Stimulated activated memory B cell treated with anti-CD40 and anti-IgM and Interleukin-4, amounts not matched to agents 10 μg/mL and 1 μg/mL and 100 μg/mL, for 72 hours (primary cell): Measurements from ENCODE around the gene USP31.

Source experiments
- ATAC-seq: fragments of 150-1000 bp; cut with Tn5 transposase; 2 replicates; pipeline ENCODE4 v1.10.0; 2021
- H3K27ac Mint-ChIP-seq: one replicate; pipeline ENCODE4 v1.8.0; 2022; ENCODE audit warnings: mild to moderate bottlenecking, mixed read lengths
- H3K27me3 Mint-ChIP-seq: one replicate; pipeline ENCODE4 v1.8.0; 2022; ENCODE audit warnings: mixed read lengths
- H3K36me3 Mint-ChIP-seq: one replicate; pipeline ENCODE4 v1.8.0; 2022; ENCODE audit warnings: mixed read lengths
- H3K4me1 Mint-ChIP-seq: one replicate; pipeline ENCODE4 v1.8.0; 2022; ENCODE audit warnings: mixed read lengths
- H3K4me3 Mint-ChIP-seq: one replicate; pipeline ENCODE4 v1.8.0; 2022; ENCODE audit warnings: mild to moderate bottlenecking, moderate library complexity, mixed read lengths
- H3K9me3 Mint-ChIP-seq: one replicate; pipeline ENCODE4 v1.8.0; 2022; ENCODE audit warnings: mixed read lengths

USP31 gene

DNA sequence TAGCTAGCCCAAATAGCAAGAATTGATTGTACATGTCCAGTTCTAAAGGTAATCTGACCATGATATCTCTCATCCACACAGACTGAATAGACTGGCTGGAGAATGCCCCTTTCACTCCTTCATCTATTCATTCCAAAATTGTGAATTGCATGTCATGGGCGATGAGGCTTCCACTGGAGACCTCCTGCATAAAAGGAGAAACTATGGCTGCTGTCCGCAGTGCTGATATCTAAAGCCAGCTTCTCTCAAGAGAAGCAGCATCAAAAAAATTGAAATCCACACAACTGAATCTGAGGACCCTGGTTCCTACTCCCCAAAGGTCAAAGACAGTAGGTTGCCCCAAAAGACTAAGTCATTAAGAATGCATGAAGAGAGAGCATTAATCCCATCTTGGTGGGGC is 25.4 kb upstream of the USP31 start:
- H3K9me3 Mint-ChIP-seq: no peaks in the 10 kb centered on the region
- no peak for ATAC-seq
- no peak overlapping the region for H3K4me3 Mint-ChIP-seq
- peaks cover 72% of the 10 kb centered on the region for H3K27me3 Mint-ChIP-seq
- H3K27ac Mint-ChIP-seq: no peak overlapping the region
- no peaks in the 10 kb centered on the region for H3K36me3 Mint-ChIP-seq
- H3K4me1 Mint-ChIP-seq: no peaks in the 10 kb centered on the region

DNA sequence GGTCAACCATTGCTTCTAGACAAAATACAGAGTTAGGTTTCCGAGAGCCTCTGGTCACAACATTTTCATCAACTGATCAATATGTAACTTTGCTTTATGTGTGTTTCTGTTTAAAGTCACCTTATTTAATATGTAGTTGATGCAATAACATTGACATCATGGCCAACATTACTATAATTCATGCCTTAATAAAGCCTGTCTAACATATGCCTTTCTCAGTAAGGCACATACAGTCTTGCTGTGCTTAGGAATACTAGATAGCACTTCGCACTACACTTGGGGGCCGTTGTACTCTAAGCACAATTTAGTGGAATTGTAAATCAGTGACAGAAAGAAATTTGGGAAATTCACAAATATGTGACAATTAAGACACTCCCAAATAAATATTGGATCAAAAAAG is 23.7 kb upstream of the USP31 start:
- H3K4me1 Mint-ChIP-seq: no peaks in the 10 kb centered on the region
- no peak for ATAC-seq
- peaks cover 72% of the 10 kb centered on the region for H3K27me3 Mint-ChIP-seq
- H3K9me3 Mint-ChIP-seq: no peaks in the 10 kb centered on the region
- no peak overlapping the region for H3K27ac Mint-ChIP-seq
- no peak overlapping the region for H3K4me3 Mint-ChIP-seq
- no peaks in the 10 kb centered on the region for H3K36me3 Mint-ChIP-seq

DNA sequence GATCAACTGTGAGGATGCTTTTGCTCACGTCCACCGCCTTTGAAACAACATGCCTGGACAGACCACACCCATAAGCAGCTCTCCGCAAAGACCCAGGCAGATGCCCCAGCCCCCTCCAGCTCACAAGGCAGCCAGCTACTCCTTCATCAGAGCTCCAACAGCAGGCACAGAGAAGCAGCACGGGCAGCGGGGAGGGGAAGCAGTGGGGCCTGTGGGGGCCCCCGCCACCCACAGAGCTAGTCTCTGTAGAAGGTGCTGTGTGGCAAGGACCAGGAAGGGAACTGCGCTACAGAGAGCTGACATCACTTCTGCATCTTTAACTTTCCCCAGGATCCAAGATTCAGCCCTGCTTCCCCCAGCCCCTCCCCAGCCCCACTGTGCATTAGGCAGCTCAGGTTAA is 23.3 kb upstream of the USP31 start:
- no peaks in the 10 kb centered on the region for H3K36me3 Mint-ChIP-seq
- no peaks in the 10 kb centered on the region for H3K9me3 Mint-ChIP-seq
- H3K27ac Mint-ChIP-seq: no peak overlapping the region
- H3K4me3 Mint-ChIP-seq: no peak overlapping the region
- ATAC-seq: no peak
- H3K4me1 Mint-ChIP-seq: no peaks in the 10 kb centered on the region
- H3K27me3 Mint-ChIP-seq: peaks cover 68% of the 10 kb centered on the region

DNA sequence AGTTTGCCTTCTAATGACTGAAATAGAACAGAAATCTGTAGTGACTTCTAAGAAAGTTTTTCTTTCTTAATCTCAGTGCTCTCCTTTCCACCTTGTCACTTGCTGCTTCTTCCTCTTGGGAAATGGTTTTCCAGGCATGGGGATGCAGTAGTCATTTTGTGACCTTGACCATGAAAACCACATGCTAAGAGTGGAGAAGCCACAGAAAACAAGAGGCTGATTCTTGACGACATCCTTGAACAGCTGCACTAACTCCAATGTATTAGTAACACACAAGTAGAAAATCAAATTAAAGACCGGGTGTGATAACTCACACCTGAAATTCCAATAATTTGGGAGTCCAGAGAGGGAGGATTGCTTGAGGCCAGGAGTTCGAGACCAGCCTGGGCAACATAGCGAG is 15.5 kb upstream of the USP31 start:
- ATAC-seq: no peak
- Mint-ChIP-seq H3K36me3 (no peaks in the 10 kb centered on the region), H3K27me3 (peaks cover 69% of the 10 kb centered on the region), H3K27ac (no peak overlapping the region), H3K4me1 (no peaks in the 10 kb centered on the region), H3K9me3 (peaks cover 2% of the 10 kb centered on the region), H3K4me3 (no peak overlapping the region)

DNA sequence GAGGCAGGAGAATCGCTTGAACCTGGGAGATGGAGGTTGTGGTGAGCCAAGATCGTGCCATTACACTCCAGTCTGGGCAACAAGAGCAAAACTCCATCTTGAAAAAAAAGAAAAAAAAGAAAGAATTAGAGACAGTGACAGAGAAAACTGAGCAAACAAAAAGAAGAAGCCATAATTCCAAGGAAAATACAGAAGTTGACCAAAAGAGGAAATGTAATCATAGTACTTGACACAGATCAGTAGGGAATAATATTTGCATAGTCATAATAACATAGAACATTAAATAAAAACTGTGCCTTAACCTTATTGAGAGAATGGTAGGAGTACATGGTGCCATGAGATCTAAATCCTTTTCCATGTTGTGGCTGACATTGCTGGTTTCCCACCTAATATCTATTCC is 14.7 kb upstream of the USP31 start:
- Mint-ChIP-seq H3K4me1 (no peaks in the 10 kb centered on the region), H3K27me3 (peaks cover 69% of the 10 kb centered on the region)

DNA sequence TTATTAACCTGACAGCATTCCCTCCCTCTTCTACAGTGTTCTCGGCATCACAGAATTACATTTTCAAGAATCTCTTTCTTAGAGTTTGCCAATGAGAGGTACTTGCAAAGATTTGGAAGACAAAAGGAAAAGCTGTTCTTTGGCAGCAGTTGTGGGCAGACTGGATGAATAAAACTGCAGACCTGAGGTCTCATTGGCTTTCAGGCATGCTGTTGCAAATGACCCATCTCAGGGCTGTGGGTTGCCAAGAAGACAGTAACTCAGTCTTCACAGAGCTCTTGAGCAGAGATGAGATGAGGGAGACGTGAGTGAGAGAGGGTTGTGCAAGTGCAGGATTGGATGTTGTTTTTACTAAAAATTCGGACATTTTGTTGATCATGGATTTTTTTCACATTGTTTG is 11.3 kb upstream of the USP31 start:
- no peak for ATAC-seq
- Mint-ChIP-seq H3K36me3 (no peaks in the 10 kb centered on the region), H3K4me1 (peaks cover 8% of the 10 kb centered on the region), H3K27ac (no peak overlapping the region), H3K4me3 (no peak overlapping the region), H3K27me3 (peaks cover 76% of the 10 kb centered on the region), H3K9me3 (no peaks in the 10 kb centered on the region)

More for the DNA sequence above, 14.7 kb upstream of the USP31 start:
- no peak overlapping the region for H3K27ac Mint-ChIP-seq
- H3K4me3 Mint-ChIP-seq: no peak overlapping the region
- H3K9me3 Mint-ChIP-seq: peaks cover 2% of the 10 kb centered on the region
- no peaks in the 10 kb centered on the region for H3K36me3 Mint-ChIP-seq
- ATAC-seq: no peak

DNA sequence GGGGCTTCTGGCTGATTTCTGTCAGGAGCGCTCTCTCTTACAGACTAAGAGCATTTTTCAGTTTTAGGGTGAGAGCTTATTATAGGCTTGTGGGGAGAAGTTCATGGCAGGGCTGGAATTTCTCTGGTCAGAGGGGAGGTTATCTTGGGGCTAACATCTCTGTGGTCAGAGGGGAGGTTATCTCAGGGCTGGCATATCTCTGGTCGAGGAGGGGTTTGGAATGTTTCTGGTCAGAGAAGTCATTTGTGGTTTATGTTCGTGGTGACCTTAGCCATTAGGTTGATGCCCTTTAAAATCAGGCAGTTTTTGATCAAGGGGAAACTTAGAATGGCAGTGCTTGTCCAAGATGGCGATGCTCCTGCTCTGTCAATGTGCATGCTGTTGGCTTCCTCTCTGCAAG is 10.8 kb upstream of the USP31 start:
- no peaks in the 10 kb centered on the region for H3K9me3 Mint-ChIP-seq
- no peaks in the 10 kb centered on the region for H3K36me3 Mint-ChIP-seq
- H3K4me1 Mint-ChIP-seq: peaks cover 8% of the 10 kb centered on the region
- no peak for ATAC-seq
- peaks cover 81% of the 10 kb centered on the region for H3K27me3 Mint-ChIP-seq
- H3K4me3 Mint-ChIP-seq: no peak overlapping the region
- H3K27ac Mint-ChIP-seq: no peak overlapping the region

DNA sequence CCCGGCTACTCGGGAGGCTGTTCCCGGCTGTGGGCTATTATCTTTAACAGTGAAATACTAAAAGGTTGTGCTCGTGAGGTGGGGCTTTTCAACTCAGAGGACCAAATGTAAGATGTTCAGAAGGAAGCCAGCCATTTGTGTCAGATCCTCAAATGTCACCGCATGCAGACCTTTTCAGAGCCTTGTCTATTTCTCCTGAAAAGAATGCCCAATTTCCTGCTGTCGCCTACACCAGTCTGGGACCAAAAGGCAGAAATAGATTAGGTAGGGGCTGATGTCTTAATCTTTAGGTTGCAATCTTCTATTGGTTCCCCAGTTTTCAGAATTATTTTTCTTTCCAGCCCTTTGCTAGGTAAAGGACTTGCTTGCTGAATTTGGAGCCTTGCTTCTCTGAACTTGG is 8.9 kb upstream of the USP31 start:
- Mint-ChIP-seq H3K9me3 (no peaks in the 10 kb centered on the region), H3K36me3 (no peaks in the 10 kb centered on the region), H3K27me3 (peaks cover 82% of the 10 kb centered on the region), H3K4me1 (peaks cover 8% of the 10 kb centered on the region), H3K27ac (no peak overlapping the region), H3K4me3 (no peak overlapping the region)
- no peak for ATAC-seq

DNA sequence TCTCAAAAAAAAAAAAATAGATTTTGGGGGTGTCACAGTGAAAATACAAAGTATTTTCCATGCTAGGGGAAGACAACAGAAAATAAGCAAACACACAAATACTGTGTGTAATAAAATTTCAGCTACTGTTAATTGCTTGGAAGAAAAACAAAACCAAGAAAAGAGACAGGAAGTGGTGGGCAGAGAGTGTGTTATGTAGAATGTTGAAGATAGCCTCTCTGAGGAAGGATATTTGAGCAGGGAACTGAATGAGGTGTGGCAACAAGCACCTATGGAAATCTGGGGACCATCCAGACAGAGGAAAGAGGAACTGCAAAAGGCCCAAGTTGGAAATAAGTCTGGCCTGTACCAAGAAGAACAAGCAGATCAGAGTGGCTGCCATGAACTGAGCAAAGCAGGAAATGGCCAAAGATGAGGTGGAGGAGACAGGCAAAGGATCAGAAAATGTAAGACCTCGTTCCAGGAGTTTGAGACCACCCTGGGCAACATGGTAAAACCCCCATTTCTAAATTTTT is 7.8 kb upstream of the USP31 start:
- ATAC-seq: peak; percentile 27
- no peak overlapping the region for H3K27ac Mint-ChIP-seq
- H3K36me3 Mint-ChIP-seq: no peaks in the 10 kb centered on the region
- no peaks in the 10 kb centered on the region for H3K9me3 Mint-ChIP-seq
- peaks cover 71% of the 10 kb centered on the region for H3K27me3 Mint-ChIP-seq
- no peak overlapping the region for H3K4me3 Mint-ChIP-seq
- peaks cover 8% of the 10 kb centered on the region for H3K4me1 Mint-ChIP-seq

DNA sequence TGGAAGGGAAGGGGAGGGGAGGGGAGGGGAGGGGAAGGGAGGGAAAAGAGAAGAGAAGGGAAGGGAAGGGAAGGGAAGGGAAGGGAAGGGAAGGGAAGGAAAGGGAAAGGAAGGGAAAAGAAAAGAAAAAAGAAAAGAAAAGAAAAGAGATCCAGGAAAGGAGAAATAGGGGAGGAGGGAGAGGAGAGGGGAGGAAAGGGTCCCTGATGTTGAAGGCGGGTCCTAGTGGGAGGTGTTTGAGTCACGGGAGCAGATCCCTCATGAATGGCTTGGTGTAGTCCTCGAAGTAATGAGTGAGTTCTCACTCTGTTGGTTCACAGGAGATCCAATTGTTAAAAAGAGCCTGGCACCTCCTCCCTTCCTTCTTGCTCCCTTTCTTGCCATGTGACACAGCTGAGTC is 6.9 kb upstream of the USP31 start:
- Mint-ChIP-seq H3K9me3 (no peaks in the 10 kb centered on the region), H3K4me3 (no peak overlapping the region), H3K27ac (no peak overlapping the region), H3K4me1 (peaks cover 8% of the 10 kb centered on the region), H3K36me3 (no peaks in the 10 kb centered on the region), H3K27me3 (peaks cover 63% of the 10 kb centered on the region)
- no peak for ATAC-seq

DNA sequence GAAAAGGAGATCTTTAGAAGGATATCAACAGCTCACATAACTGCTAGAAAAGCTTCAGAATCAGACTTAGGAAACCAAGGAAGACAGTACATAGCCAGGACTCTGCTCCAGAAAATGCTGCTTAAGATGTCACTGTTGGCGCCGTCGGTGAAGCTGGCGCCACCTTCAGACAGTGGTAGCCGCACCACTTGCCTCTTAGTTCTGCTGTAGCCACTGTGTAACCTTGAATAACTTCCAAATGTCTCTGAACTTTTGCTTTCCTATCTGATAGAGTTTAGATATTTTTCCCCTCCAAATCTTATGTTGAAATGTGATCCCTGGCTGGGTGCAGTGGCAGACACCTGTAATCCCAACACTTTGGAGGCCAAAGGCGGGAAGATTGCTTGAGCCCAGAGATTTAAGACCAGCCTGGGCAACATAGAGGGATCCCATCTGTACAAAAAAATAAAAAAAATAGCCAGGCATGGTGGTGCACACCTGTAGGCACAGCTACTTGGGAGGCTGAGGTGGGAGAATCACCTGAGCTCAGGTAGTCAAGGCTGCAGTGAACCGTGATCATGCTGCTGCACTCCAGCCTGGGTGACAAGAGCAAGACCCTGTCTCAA is 6.3 kb upstream of the USP31 start:
- no peaks in the 10 kb centered on the region for H3K36me3 Mint-ChIP-seq
- peaks cover 59% of the 10 kb centered on the region for H3K27me3 Mint-ChIP-seq
- H3K27ac Mint-ChIP-seq: no peak overlapping the region
- no peak overlapping the region for H3K4me3 Mint-ChIP-seq
- peaks cover 8% of the 10 kb centered on the region for H3K4me1 Mint-ChIP-seq
- ATAC-seq: no peak
- H3K9me3 Mint-ChIP-seq: no peaks in the 10 kb centered on the region

DNA sequence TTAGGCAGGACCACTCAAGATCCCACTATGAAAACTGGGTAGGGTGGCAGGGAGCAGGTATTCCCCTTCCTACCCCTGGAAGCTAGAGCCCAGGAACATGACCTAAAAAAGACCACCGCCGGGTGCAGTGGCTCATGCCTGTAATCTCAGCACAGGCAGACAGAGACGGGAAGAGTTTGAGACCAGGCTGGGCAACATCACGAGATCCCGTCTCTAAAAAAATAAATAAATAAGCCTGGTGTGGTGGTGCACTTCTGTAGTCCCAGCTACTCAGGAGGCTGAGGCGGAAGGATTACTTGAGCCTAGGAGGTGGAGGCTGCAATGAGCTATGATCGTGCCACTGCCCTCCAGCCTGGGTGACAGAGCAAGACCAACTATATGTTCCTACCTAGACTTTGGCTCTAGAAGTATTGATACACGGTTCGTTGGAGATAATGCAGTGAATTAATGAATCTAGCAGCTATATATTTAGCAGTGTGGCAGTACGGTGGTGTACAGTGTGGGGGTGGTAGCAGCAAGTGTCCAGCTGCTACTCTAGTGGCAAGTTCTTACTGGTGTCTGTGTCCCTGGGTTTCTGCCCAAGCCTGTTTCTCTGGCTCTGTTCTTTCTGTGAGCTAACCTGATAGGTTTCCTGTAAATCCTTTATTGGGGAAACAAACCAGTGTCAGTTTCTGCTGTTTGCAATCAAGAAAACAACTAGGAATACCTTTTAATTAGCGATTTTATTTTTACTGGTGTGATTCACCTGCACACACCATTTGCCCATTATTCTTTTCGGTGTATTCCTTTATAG is 3.3 kb upstream of the USP31 start:
- no peak overlapping the region for H3K27ac Mint-ChIP-seq
- peaks cover 24% of the 10 kb centered on the region for H3K4me1 Mint-ChIP-seq
- no peaks in the 10 kb centered on the region for H3K9me3 Mint-ChIP-seq
- peaks cover 37% of the 10 kb centered on the region for H3K27me3 Mint-ChIP-seq
- no peak overlapping the region for H3K4me3 Mint-ChIP-seq
- no peaks in the 10 kb centered on the region for H3K36me3 Mint-ChIP-seq
- ATAC-seq: no peak

DNA sequence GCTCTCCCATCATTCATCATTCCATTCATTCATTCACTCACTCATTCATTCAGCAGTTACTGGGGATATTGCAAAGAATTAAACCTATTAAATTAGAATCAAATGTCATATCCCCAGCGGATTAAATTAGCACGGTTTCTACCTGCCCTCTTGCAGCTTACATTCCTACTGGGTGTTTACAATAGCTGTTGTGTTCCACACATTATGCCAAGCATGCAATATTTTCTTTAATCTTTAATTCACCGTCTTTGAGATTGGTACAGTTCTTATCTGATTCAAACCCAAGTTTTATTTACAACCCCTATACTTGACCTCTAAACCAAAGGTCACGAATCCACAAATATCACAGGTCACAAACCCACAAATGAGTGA is 727 bp upstream of the USP31 start:
- H3K36me3 Mint-ChIP-seq: no peaks in the 10 kb centered on the region
- H3K4me3 Mint-ChIP-seq: peak overlapping the region; percentile 89
- no peaks in the 10 kb centered on the region for H3K9me3 Mint-ChIP-seq
- H3K4me1 Mint-ChIP-seq: peaks cover 16% of the 10 kb centered on the region
- peak overlapping the region; percentile 71 for H3K27ac Mint-ChIP-seq
- peaks cover 12% of the 10 kb centered on the region for H3K27me3 Mint-ChIP-seq
- ATAC-seq: no peak

DNA sequence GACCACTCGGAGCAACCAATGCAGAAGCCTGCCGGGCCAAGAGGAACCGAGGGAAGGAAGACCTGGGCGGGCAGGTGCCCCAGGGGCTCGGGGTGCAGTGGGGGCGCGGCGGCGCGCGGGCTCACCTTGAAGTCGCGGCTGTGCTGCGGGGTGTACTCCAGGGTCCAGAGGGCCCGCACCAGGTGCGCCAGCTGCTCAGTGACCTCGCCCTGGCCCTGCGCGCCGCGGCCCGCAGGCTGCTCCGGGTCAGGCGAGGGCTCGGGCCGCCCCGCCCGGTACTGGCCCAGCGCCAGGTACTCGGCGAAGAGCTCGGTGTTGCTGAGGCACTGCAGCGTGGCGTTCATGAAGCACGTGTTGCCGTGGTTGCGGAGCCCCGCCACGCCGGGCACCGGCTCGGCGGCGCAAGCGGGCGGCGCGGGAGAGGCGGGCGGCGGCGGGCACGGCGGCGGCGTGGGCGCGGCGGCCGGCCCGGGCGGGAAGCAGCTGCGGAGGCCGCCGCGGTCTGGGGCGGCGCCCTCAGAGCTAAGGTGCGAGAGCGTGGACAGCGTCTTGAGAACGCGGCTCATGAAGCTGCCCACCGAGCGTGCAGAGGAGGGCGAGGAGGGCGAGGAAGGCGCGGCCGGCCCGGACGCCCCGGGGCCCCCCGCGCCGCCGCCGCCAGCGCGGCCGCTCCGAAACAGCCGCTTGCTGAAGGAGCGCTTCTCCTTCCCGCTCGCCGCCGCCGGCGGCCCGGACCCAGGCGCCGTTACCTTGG is 562 bp downstream of the USP31 start:
- no peaks in the 10 kb centered on the region for H3K36me3 Mint-ChIP-seq
- peak; percentile 68 for ATAC-seq
- no peaks in the 10 kb centered on the region for H3K9me3 Mint-ChIP-seq
- H3K27me3 Mint-ChIP-seq: no peaks in the 10 kb centered on the region
- peak overlapping the region; percentile 97 for H3K4me3 Mint-ChIP-seq
- H3K27ac Mint-ChIP-seq: peak overlapping the region; percentile 71
- H3K4me1 Mint-ChIP-seq: peaks cover 16% of the 10 kb centered on the region

DNA sequence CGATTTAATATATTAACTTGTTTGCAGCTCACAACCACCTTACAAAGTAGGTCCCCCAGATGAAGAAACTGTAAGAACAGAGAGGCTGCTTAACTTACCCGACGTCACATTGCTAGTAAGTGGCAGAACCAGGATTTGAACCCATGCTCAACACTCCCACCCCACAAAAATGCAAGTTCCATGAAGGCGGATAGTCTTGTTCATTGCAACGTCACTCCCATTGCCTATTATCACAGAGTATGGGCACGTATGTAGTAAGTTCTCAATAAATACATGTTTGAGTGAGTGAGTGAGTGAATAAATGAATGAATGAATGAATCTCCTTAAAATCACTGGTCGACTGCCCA is 1.1 kb downstream of the USP31 start:
- peak overlapping the region; percentile 71 for H3K27ac Mint-ChIP-seq
- no peaks in the 10 kb centered on the region for H3K9me3 Mint-ChIP-seq
- no peaks in the 10 kb centered on the region for H3K36me3 Mint-ChIP-seq
- peaks cover 16% of the 10 kb centered on the region for H3K4me1 Mint-ChIP-seq
- H3K4me3 Mint-ChIP-seq: peak overlapping the region; percentile 97
- ATAC-seq: no peak
- no peaks in the 10 kb centered on the region for H3K27me3 Mint-ChIP-seq

DNA sequence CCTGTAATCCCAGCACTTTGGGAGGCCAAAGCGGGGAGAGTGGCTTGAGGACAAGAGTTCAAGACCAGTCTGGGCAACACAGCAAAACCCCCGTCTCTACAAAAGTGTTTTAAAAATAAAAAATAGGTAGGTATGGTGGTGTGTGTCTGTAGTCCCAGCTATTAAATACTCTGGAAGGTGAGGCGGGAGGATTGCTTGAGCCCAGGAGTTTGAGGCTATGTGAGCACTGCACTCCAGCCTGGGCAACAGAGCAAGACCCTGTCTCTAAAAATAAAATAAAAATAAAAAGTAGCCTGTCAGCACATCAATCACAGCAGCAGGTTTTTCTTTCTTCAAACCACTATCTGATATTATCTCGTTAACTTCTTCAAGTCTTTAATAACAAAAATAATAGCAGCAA is 1.6 kb downstream of the USP31 start:
- Mint-ChIP-seq H3K36me3 (no peaks in the 10 kb centered on the region), H3K4me1 (peaks cover 16% of the 10 kb centered on the region), H3K27ac (no peak overlapping the region), H3K9me3 (no peaks in the 10 kb centered on the region), H3K4me3 (no peak overlapping the region), H3K27me3 (no peaks in the 10 kb centered on the region)
- no peak for ATAC-seq
